Vein endothelial cell (primary cell): ENCODE results near the gene UPK3B. TPM values are rescaled to one million over a fixed set of nuclear protein-coding genes. Genes with fewer than 3 reads are reported as not detected.

ENCODE experiments used
- small RNA-seq: library from RNA; depleted of rRNA; stranded (forward); fragments of <200 nt; gene quantifications from one replicate; pipeline ENCODE3, GENCODE V24; 2012
- total RNA-seq: library from RNA; depleted of rRNA; stranded (reverse); fragments of >200 nt; gene quantifications from 2 replicates; pipeline ENCODE4 v1.2.3, GENCODE V29; 2012

The UPK3B gene
- total RNA-seq: not detected in 2 replicates

GRCh38 chr7:76509931-76510877 is at the start of gene UPK3B:
Gene UPK3B (plus strand): TSS chr7:76510552. CDS start chr7:76510653, 101 bp downstream.

GRCh38 chr7:76461464-76462101 is 48.8 kb upstream of the UPK3B start, which contains the start of gene DTX2:
Gene DTX2 (plus strand): TSS chr7:76461709. CDS start chr7:76480510, 18,801 bp downstream.

GRCh38 chr7:76543197-76543596 is 32.8 kb downstream of the UPK3B start, which contains the start of gene SPDYE16:
Gene SPDYE16 (minus strand): TSS chr7:76543297. CDS start chr7:76541459, 1,838 bp downstream.

Small RNA genes lying within 50 kb of the gene (small RNA-seq; reads per million reads assigned to genes)
- gene RF00019: not detected

Other genes starting within 250 kb of the UPK3B start
- gene HSPB1, start 207.9 kb upstream of the UPK3B start, total RNA-seq: 166 and 226 TPM in 2 replicates
- gene YWHAG, start 151.6 kb upstream of the UPK3B start, total RNA-seq: 188 and 211 TPM in 2 replicates
- gene SSC4D, start 100.9 kb upstream of the UPK3B start, total RNA-seq: 0.38 and 0.65 TPM in 2 replicates
- gene ZP3, start 85.6 kb upstream of the UPK3B start, total RNA-seq: 4.2 and 6.5 TPM in 2 replicates
- gene DTX2, start 48.8 kb upstream of the UPK3B start, total RNA-seq: 6.9 and 7.3 TPM in 2 replicates
- under 0.01 TPM in 1 of 2 replicates, not detected in the other for gene SPDYE16, start 32.7 kb downstream of the UPK3B start, total RNA-seq
- gene POMZP3, start 116.7 kb downstream of the UPK3B start, total RNA-seq: 9.5 and 11.8 TPM in 2 replicates